HepG2 (cell line): ENCODE measurements around the gene SETD1B. TPM values are rescaled to one million over a fixed set of nuclear protein-coding genes. Genes with fewer than 3 reads are reported as not detected.
A peak's percentile ranks its signal among the peaks of the same experiment; 100 is the strongest.

Experiments used
- GTF3A ChIP-seq: sonication (generic); formaldehyde crosslinking; conservative IDR thresholded peaks from 2 replicates; pipeline ENCODE4 v1.4.0; 2020; ENCODE audit warnings: mild to moderate bottlenecking, missing genetic modification reagents
- HNF4A ChIP-seq: sonication (generic); formaldehyde crosslinking; IDR thresholded peaks from 2 replicates; pipeline ENCODE4 v1.4.0; 2020; ENCODE audit warnings: missing genetic modification reagents
- LCORL ChIP-seq, 2 experiments: fragments of 450-650 bp in 1 of 2; sonication (generic) in 1 of 2; formaldehyde crosslinking in 1 of 2; IDR thresholded peaks; 2 replicates each; pipeline versions ENCODE4 v1.5.0 to v1.6.1; 2017 to 2020; ENCODE audit warnings: antibody characterized with exemption in 1 of 2, missing genetic modification reagents in 1 of 2
- MYC ChIP-seq: sonication (generic); formaldehyde crosslinking; IDR thresholded peaks from 2 replicates; pipeline ENCODE4 v1.9.0; 2021; ENCODE audit warnings: missing genetic modification reagents, borderline replicate concordance
- SIX4 ChIP-seq: sonication (generic); formaldehyde crosslinking; IDR thresholded peaks from 2 replicates; pipeline ENCODE4 v1.4.0; 2020; ENCODE audit warnings: missing genetic modification reagents
- TFAP4 ChIP-seq: sonication (generic); IDR thresholded peaks from 2 replicates; pipeline ENCODE4 v1.6.1; 2016; ENCODE audit warnings: low read depth, borderline replicate concordance
- YY1 ChIP-seq: IDR thresholded peaks from 2 replicates; pipeline ENCODE4 v1.6.1; 2011; ENCODE audit warnings: low read length, low read depth, moderate library complexity, mild to moderate bottlenecking; ENCODE audit not compliant: insufficient read depth, insufficient replicate concordance
- ZMYM3 ChIP-seq: sonication (generic); formaldehyde crosslinking; IDR thresholded peaks from 2 replicates; pipeline ENCODE4 v1.5.1; 2020; ENCODE audit warnings: mild to moderate bottlenecking, missing genetic modification reagents
- ZNF292 ChIP-seq: sonication (generic); formaldehyde crosslinking; IDR thresholded peaks from 2 replicates; pipeline ENCODE4 v1.8.1; 2022; ENCODE audit warnings: mild to moderate bottlenecking, low read depth, missing genetic modification reagents, borderline replicate concordance
- ZNF644 ChIP-seq: IDR thresholded peaks from 2 replicates; pipeline ENCODE4 v1.6.1; 2016; ENCODE audit warnings: low read depth
- ZSCAN30 ChIP-seq: sonication (generic); formaldehyde crosslinking; IDR thresholded peaks from 2 replicates; pipeline ENCODE4 v1.5.0; 2020; ENCODE audit warnings: mild to moderate bottlenecking, missing genetic modification reagents
- polyA plus RNA-seq, 8 experiments: library from polyadenylated mRNA; depleted of rRNA in 3 of 8; stranded (reverse) in 7 of 8; unstranded in 1 of 8; fragments of >200 nt; fragmentation: Illumina TruSeq in 4 of 8; extraction: Trizol in 4 of 8; gene quantifications; 2 replicates each; pipeline versions ENCODE4 v1.2.1 to v1.2.3, GENCODE V29; 2011 to 2016; ENCODE audit warnings: low read depth in 4 of 8, missing spikeins in 1 of 8, mixed read lengths in 1 of 8; ENCODE audit not compliant: insufficient read depth in 1 of 8
- total RNA-seq, 5 experiments: library from RNA; depleted of rRNA; stranded (reverse); fragments of >200 nt; fragmentation: Illumina TruSeq; extraction: Trizol; gene quantifications; 2 replicates each; pipeline ENCODE4 v1.2.3, GENCODE V29; 2016; ENCODE audit warnings: low read depth in 1 of 5
- TF ChIP-seq, protein P1 (sequence below): sonication (generic); formaldehyde crosslinking; IDR thresholded peaks from 2 replicates; pipeline ENCODE4 v1.4.0; 2020; ENCODE audit warnings: missing genetic modification reagents

SETD1B gene
- total and polyA plus RNA-seq, 2 of the 13 experiments (the other 11 are each of a cell fraction or from before 2014, with no cell fraction given), result 1.1 to 1.4 TPM

DNA sequence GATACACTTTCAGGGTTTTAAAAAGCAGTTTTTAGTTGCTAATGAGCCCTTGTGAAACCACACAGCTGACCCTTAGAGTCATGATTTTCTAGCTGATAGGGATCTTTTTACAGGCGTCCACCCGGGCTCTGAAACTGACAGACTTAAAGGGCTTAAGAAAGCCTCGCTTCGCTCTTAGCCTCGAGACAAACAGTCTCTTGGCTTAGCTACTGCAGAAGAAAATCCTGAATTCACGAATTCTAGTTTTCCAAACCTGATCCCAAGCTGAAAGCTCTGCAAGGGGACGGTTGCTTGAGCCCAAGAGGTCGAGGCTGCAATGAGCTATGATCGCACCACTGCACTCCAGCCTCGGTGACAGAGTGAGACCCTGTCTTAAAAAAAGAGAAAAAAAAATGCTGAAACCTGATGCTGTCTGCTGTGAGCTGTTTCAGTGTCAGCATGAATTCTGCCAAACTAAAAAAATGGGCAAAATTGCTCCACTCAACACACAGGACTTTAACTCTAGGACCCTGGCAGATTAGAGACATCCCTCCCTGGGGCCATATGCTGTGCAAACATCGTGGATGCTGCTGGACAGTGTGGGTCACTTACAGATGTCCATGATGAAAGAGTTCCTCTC, 57.9 kb downstream of the SETD1B start (continued):
- TF ChIP-seq TFAP4, result peak; percentile 32; the same call in 1 of the 2 replicates
- peak; percentile 41 for TF ChIP-seq YY1
- TF ChIP-seq ZMYM3, result 0 out of 2 replicates have a peak, but pooled peaks have one; percentile 26
- TF ChIP-seq HNF4A, result 0 out of 2 replicates have a peak, but pooled peaks have one; percentile 19
- peak; percentile 62; the same call in 1 of the 2 replicates for TF ChIP-seq SIX4 (CRISPR knock-in tag)
- no peak; the same call in 1 of the 2 replicates for TF ChIP-seq ZNF292 (CRISPR knock-in tag)
- TF ChIP-seq ZSCAN30 (CRISPR knock-in tag), result no peak
- TF ChIP-seq MYC (CRISPR knock-in tag), result no peak
- peak; percentile 84; the same call in 1 of the 2 replicates for TF ChIP-seq ZNF644 (CRISPR knock-in tag)
- no peak for TF ChIP-seq GTF3A (CRISPR knock-in tag)
- TF ChIP-seq LCORL (IDR thresholded peaks at IDR 0.05), result no peak
- TF ChIP-seq LCORL (CRISPR knock-in tag; IDR thresholded peaks at IDR 0.05), result 0 out of 2 replicates have a peak, but pooled peaks have one; percentile 24
- TF ChIP-seq, protein P1, sequence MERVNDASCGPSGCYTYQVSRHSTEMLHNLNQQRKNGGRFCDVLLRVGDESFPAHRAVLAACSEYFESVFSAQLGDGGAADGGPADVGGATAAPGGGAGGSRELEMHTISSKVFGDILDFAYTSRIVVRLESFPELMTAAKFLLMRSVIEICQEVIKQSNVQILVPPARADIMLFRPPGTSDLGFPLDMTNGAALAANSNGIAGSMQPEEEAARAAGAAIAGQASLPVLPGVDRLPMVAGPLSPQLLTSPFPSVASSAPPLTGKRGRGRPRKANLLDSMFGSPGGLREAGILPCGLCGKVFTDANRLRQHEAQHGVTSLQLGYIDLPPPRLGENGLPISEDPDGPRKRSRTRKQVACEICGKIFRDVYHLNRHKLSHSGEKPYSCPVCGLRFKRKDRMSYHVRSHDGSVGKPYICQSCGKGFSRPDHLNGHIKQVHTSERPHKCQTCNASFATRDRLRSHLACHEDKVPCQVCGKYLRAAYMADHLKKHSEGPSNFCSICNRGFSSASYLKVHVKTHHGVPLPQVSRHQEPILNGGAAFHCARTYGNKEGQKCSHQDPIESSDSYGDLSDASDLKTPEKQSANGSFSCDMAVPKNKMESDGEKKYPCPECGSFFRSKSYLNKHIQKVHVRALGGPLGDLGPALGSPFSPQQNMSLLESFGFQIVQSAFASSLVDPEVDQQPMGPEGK (CRISPR knock-in tag), result 0 out of 2 replicates have a peak, but pooled peaks have one; percentile 16
